Stimulated activated effector memory CD8-positive, alpha-beta T cell treated with anti-CD3 and anti-CD28 coated beads, Interleukin-12 subunit alpha, Interleukin-12 subunit beta, amount 100 ng/mL, for 72 hours (primary cell): ENCODE measurements around the gene PATJ.
"Not testable (repeated sequence)": the region's sequence is repeated elsewhere in the genome, so short reads cannot be mapped to it uniquely, and the experiment has no call there.

Source experiments
- ATAC-seq: fragments of 150-1000 bp; cut with Tn5 transposase; 2 replicates; pipeline ENCODE4 v1.10.0; 2021
- DNase-seq, 2 donors: peaks; one replicate each; pipeline ENCODE4 v3.0.0; 2021 to 2022; ENCODE audit warnings: low spot score in 2 of 2
- H3K27ac Mint-ChIP-seq: one replicate; pipeline ENCODE4 v1.8.0; 2022; ENCODE audit warnings: mild to moderate bottlenecking, mixed read lengths
- H3K36me3 Mint-ChIP-seq: one replicate; pipeline ENCODE4 v1.8.0; 2022; ENCODE audit warnings: mild to moderate bottlenecking, mixed read lengths
- H3K4me1 Mint-ChIP-seq: one replicate; pipeline ENCODE4 v1.8.0; 2022; ENCODE audit warnings: mixed read lengths
- H3K4me3 Mint-ChIP-seq: one replicate; pipeline ENCODE4 v1.8.0; 2022; ENCODE audit warnings: mild to moderate bottlenecking, mixed read lengths
- H3K9me3 Mint-ChIP-seq: one replicate; pipeline ENCODE4 v1.8.0; 2022; ENCODE audit warnings: mixed read lengths

PATJ gene

GRCh38 chr1:61955261-61955660, 213.0 kb downstream of the PATJ start:
- ATAC-seq (no peak), DNase-seq (no peak)
- no peak overlapping the region for H3K27ac Mint-ChIP-seq
- no peaks in the 10 kb centered on the region for H3K9me3 Mint-ChIP-seq
- H3K36me3 Mint-ChIP-seq: no peaks in the 10 kb centered on the region
- no peaks in the 10 kb centered on the region for H3K4me1 Mint-ChIP-seq
- no peak overlapping the region for H3K4me3 Mint-ChIP-seq

- ATAC-seq (no peak), DNase-seq (no peak)
- Mint-ChIP-seq H3K4me1 (no peaks in the 10 kb centered on the region), H3K36me3 (no peaks in the 10 kb centered on the region), H3K9me3 (no peaks in the 10 kb centered on the region), H3K4me3 (no peak overlapping the region), H3K27ac (no peak overlapping the region)
These were observed 213.9 kb downstream of the PATJ start for GRCh38 chr1:61956016-61956645.

GRCh38 chr1:61956784-61957183, 214.5 kb downstream of the PATJ start:
- DNase-seq (no peak), ATAC-seq (no peak)
- Mint-ChIP-seq H3K4me1 (no peaks in the 10 kb centered on the region), H3K27ac (no peak overlapping the region), H3K9me3 (no peaks in the 10 kb centered on the region), H3K4me3 (no peak overlapping the region), H3K36me3 (no peaks in the 10 kb centered on the region)

GRCh38 chr1:61961009-61961408, 218.7 kb downstream of the PATJ start:
- no peaks in the 10 kb centered on the region for H3K36me3 Mint-ChIP-seq
- DNase-seq: no peak
- ATAC-seq: no peak
- no peaks in the 10 kb centered on the region for H3K9me3 Mint-ChIP-seq
- H3K4me1 Mint-ChIP-seq: no peaks in the 10 kb centered on the region
- no peak overlapping the region for H3K4me3 Mint-ChIP-seq
- no peak overlapping the region for H3K27ac Mint-ChIP-seq

- H3K27ac Mint-ChIP-seq: no peak overlapping the region
- no peaks in the 10 kb centered on the region for H3K36me3 Mint-ChIP-seq
- DNase-seq (no peak), ATAC-seq (no peak)
- no peaks in the 10 kb centered on the region for H3K4me1 Mint-ChIP-seq
- no peak overlapping the region for H3K4me3 Mint-ChIP-seq
- H3K9me3 Mint-ChIP-seq: no peaks in the 10 kb centered on the region
These were observed 220.4 kb downstream of the PATJ start for GRCh38 chr1:61962631-61963030.

- H3K4me1 Mint-ChIP-seq, ATAC-seq, H3K9me3 Mint-ChIP-seq, H3K4me3 Mint-ChIP-seq, DNase-seq, H3K36me3 Mint-ChIP-seq, H3K27ac Mint-ChIP-seq: not testable (repeated sequence)
These were observed 224.4 kb downstream of the PATJ start for GRCh38 chr1:61966450-61967225.

GRCh38 chr1:61967750-61968149, 225.5 kb downstream of the PATJ start:
- H3K9me3 Mint-ChIP-seq: peaks cover 2% of the 10 kb centered on the region
- no peaks in the 10 kb centered on the region for H3K4me1 Mint-ChIP-seq
- DNase-seq (no peak), ATAC-seq (no peak)
- no peak overlapping the region for H3K27ac Mint-ChIP-seq
- no peak overlapping the region for H3K4me3 Mint-ChIP-seq
- no peaks in the 10 kb centered on the region for H3K36me3 Mint-ChIP-seq

GRCh38 chr1:61968869-61969268, 226.6 kb downstream of the PATJ start:
- peaks cover 2% of the 10 kb centered on the region for H3K9me3 Mint-ChIP-seq
- no peaks in the 10 kb centered on the region for H3K36me3 Mint-ChIP-seq
- no peak overlapping the region for H3K4me3 Mint-ChIP-seq
- no peak overlapping the region for H3K27ac Mint-ChIP-seq
- H3K4me1 Mint-ChIP-seq: no peaks in the 10 kb centered on the region
- DNase-seq (no peak), ATAC-seq (no peak)

- DNase-seq (no peak), ATAC-seq (no peak)
- H3K9me3 Mint-ChIP-seq: peaks cover 2% of the 10 kb centered on the region
- H3K4me3 Mint-ChIP-seq: no peak overlapping the region
- H3K36me3 Mint-ChIP-seq: no peaks in the 10 kb centered on the region
- no peaks in the 10 kb centered on the region for H3K4me1 Mint-ChIP-seq
- no peak overlapping the region for H3K27ac Mint-ChIP-seq
These were observed 231.0 kb downstream of the PATJ start for GRCh38 chr1:61973100-61973837.

GRCh38 chr1:61975638-61976037, 233.4 kb downstream of the PATJ start:
- DNase-seq: no peak
- H3K27ac Mint-ChIP-seq: no peak overlapping the region
- peaks cover 3% of the 10 kb centered on the region for H3K4me1 Mint-ChIP-seq
- no peaks in the 10 kb centered on the region for H3K36me3 Mint-ChIP-seq
- H3K4me3 Mint-ChIP-seq: no peak overlapping the region
- no peaks in the 10 kb centered on the region for H3K9me3 Mint-ChIP-seq
- no peak for ATAC-seq

- Mint-ChIP-seq H3K4me3 (no peak overlapping the region), H3K36me3 (no peaks in the 10 kb centered on the region), H3K27ac (no peak overlapping the region), H3K9me3 (no peaks in the 10 kb centered on the region), H3K4me1 (peaks cover 5% of the 10 kb centered on the region)
- ATAC-seq (no peak), DNase-seq (no peak)
These were observed 234.3 kb downstream of the PATJ start for GRCh38 chr1:61976566-61976965.

GRCh38 chr1:61978796-61979195, 236.5 kb downstream of the PATJ start:
- DNase-seq (no peak), ATAC-seq (no peak)
- Mint-ChIP-seq H3K4me3 (no peak overlapping the region), H3K27ac (no peak overlapping the region), H3K4me1 (peaks cover 5% of the 10 kb centered on the region), H3K36me3 (no peaks in the 10 kb centered on the region), H3K9me3 (no peaks in the 10 kb centered on the region)

- no peak for ATAC-seq
- no peaks in the 10 kb centered on the region for H3K36me3 Mint-ChIP-seq
- peaks cover 5% of the 10 kb centered on the region for H3K4me1 Mint-ChIP-seq
- H3K4me3 Mint-ChIP-seq: no peak overlapping the region
- DNase-seq: no peak
- H3K27ac Mint-ChIP-seq: no peak overlapping the region
- no peaks in the 10 kb centered on the region for H3K9me3 Mint-ChIP-seq
These were observed 237.4 kb downstream of the PATJ start for GRCh38 chr1:61979729-61980128.

GRCh38 chr1:61980561-61980960, 238.3 kb downstream of the PATJ start:
- H3K4me3 Mint-ChIP-seq: no peak overlapping the region
- no peak overlapping the region for H3K27ac Mint-ChIP-seq
- H3K36me3 Mint-ChIP-seq: no peaks in the 10 kb centered on the region
- ATAC-seq (no peak), DNase-seq (no peak)
- H3K4me1 Mint-ChIP-seq: peaks cover 5% of the 10 kb centered on the region
- no peaks in the 10 kb centered on the region for H3K9me3 Mint-ChIP-seq

GRCh38 chr1:61981870-61982660, 239.8 kb downstream of the PATJ start:
- H3K4me1 Mint-ChIP-seq: peaks cover 5% of the 10 kb centered on the region
- H3K4me3 Mint-ChIP-seq: no peak overlapping the region
- no peaks in the 10 kb centered on the region for H3K9me3 Mint-ChIP-seq
- H3K36me3 Mint-ChIP-seq: no peaks in the 10 kb centered on the region
- ATAC-seq (no peak), DNase-seq (no peak)
- no peak overlapping the region for H3K27ac Mint-ChIP-seq
